OCI-LY1 (cell line): ENCODE measurements around the gene NPR1.

Experiments
- H2AFZ ChIP-seq: fragments of 200-600 bp; sonication (generic), shearing (Covaris generic); 2 replicates; pipeline ENCODE4 v1.6.0; 2014; ENCODE audit warnings: antibody characterized with exemption, mild to moderate bottlenecking, low read length
- H3F3A ChIP-seq: fragments of 200-600 bp; sonication (generic), shearing (Covaris generic); 2 replicates; pipeline ENCODE4 v1.6.0; 2014; ENCODE audit warnings: mild to moderate bottlenecking, antibody characterized with exemption, low read length, moderate library complexity; ENCODE audit not compliant: insufficient read depth
- H3K27ac ChIP-seq: fragments of 200-600 bp; sonication (generic); 2 replicates; pipeline ENCODE4 v1.5.1; 2014; ENCODE audit warnings: low read length, mixed run types, mild to moderate bottlenecking, low read depth; ENCODE audit not compliant: poor library complexity, severe bottlenecking
- H3K27me3 ChIP-seq: fragments of 200-600 bp; sonication (generic); 2 replicates; pipeline ENCODE4 v1.6.0; 2014; ENCODE audit warnings: antibody characterized with exemption, mild to moderate bottlenecking, low read length, moderate library complexity; ENCODE audit not compliant: insufficient read depth
- H3K36me3 ChIP-seq: fragments of 200-600 bp; sonication (generic); 2 replicates; pipeline ENCODE4 v1.6.1; 2014; ENCODE audit warnings: mild to moderate bottlenecking, antibody characterized with exemption, low read length, moderate library complexity, mixed read lengths; ENCODE audit not compliant: insufficient read depth
- H3K4me1 ChIP-seq: fragments of 200-600 bp; sonication (generic); 2 replicates; pipeline ENCODE4 v1.5.1; 2014; ENCODE audit warnings: mild to moderate bottlenecking, low read length, moderate library complexity; ENCODE audit not compliant: insufficient read depth, severe bottlenecking
- H3K4me2 ChIP-seq: fragments of 200-600 bp; sonication (generic), shearing (Covaris generic); 2 replicates; pipeline ENCODE4 v1.6.1; 2014; ENCODE audit warnings: low read length
- H3K4me3 ChIP-seq: fragments of 200-600 bp; sonication (generic); 2 replicates; pipeline ENCODE4 v1.5.1; 2014; ENCODE audit warnings: low read length, low read depth, mild to moderate bottlenecking, mixed read lengths; ENCODE audit not compliant: poor library complexity, severe bottlenecking
- H3K79me2 ChIP-seq: fragments of 200-600 bp; shearing (Covaris generic); 2 replicates; pipeline ENCODE4 v1.6.1; 2016; ENCODE audit warnings: mixed run types, low read length, mixed read lengths; ENCODE audit not compliant: insufficient read depth
- H3K9ac ChIP-seq: fragments of 200-600 bp; sonication (generic), shearing (Covaris generic); 2 replicates; pipeline ENCODE4 v1.6.1; 2014; ENCODE audit warnings: mild to moderate bottlenecking, low read length, mixed read lengths
- H3K9me2 ChIP-seq: fragments of 200-600 bp; sonication (generic), shearing (Covaris generic); 2 replicates; pipeline ENCODE4 v1.6.1; 2014; ENCODE audit warnings: low read depth, mild to moderate bottlenecking, low read length, mixed read lengths
- H3K9me3 ChIP-seq: fragments of 200-600 bp; shearing (Covaris generic); 2 replicates; pipeline ENCODE4 v1.6.1; 2014; ENCODE audit warnings: low read length, mixed read lengths
- H4K20me1 ChIP-seq: fragments of 200-600 bp; sonication (generic), shearing (Covaris generic); 2 replicates; pipeline ENCODE4 v1.6.0; 2016; ENCODE audit warnings: mild to moderate bottlenecking, low read length; ENCODE audit not compliant: insufficient read depth
- EZH2 ChIP-seq: fragments of 200-600 bp; sonication (generic), shearing (Covaris generic); IDR thresholded peaks from 2 replicates; pipeline ENCODE4 v1.8.0; 2017; ENCODE audit warnings: borderline replicate concordance, mixed run types, mild to moderate bottlenecking, antibody characterized with exemption, low read length, moderate library complexity, mixed read lengths
- TF ChIP-seq, protein P1 (sequence below): fragments of 200-600 bp; sonication (generic), shearing (Covaris generic); IDR thresholded peaks from 2 replicates; pipeline ENCODE4 v1.5.1; 2017; ENCODE audit warnings: mild to moderate bottlenecking, antibody characterized with exemption, low read length, moderate library complexity, mixed read lengths

NPR1 gene

DNA sequence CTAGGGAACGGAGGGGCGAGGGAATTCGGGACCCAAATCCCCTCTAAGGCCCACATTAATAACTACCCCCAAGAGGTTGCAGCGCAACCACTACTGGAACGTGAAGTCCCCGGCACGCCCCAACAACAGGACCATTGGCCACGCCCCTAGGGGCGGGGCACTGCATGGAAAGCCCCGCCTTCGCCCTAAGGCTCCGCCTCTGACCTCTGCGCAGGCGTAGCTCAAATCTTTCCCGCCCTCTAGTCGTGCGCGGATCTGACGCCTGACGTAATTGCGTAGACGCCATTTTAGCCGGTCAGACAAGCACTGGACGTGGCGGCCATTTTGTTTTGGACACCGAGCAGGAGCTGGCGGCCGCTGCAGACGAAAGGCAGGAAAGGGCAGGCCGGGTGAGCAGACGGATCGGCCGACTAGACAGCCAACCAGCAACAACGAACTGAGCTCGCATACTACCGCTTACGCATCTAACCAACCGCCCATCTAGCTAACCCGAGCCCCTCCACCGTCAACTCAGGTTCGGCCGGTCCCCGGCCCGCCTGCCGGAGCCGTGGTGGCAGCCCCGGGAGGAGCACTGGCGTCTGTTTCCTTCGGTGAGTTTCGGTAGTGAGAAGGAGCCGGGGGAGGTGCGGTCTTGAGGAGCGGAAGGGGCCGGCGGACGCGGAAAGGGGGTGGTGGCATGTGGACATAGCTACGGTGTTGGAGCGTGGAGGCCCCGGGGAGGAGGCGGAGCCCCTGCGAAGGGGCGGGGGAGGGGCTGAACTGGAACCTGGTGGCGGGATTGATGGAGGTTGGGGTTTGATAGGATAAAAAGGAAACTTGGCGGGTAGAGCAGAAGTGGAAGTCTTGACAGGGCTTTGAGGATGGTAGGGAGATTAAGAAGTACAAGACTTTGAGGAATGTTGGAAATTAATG lies 44.5 kb upstream of the NPR1 start, which contains the start of gene CHTOP:
CHTOP (plus strand) TSS at position 313 of the 912 bp plus-strand sequence. CDS start 2,523 bp downstream, outside the sequence.
- Histone ChIP-seq H3K9ac (peak within 1 kb of the TSS; percentile 96), H3K4me3 (peak within 1 kb of the TSS; percentile 81)

DNA sequence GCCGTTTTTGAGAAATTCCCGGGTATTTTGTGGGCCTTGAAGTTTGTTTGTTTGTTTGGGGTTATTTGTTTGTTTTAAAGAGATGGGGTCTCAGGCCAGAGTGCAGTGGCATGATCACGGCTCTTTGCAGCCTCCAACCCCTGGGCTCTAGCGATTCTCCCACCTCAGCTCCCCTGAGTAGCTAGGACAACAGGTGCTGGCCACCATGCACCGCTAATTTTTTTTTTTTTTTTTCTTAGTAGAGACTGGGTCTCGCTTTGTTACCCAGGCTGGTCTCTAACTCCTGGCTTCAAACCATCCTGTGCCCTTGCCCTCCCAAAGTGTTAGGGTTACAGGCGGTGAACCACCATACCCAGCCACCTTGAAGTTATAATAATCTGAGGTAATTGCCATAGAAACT lies 42.6 kb upstream of the NPR1 start:
- Histone ChIP-seq H3K4me2 (peak overlapping the region; percentile 65), H3K9me2 (no peaks in the 10 kb centered on the region), H3K4me1 (peaks cover 17% of the 10 kb centered on the region), H3K4me3 (peak overlapping the region; percentile 81), H4K20me1 (no peaks in the 10 kb centered on the region), H3K79me2 (peaks cover 6% of the 10 kb centered on the region; the same call in 1 of the 2 replicates), H3K9ac (peak overlapping the region; percentile 96; the same call in 1 of the 2 replicates), H3K27ac (peak overlapping the region; percentile 99), H3K27me3 (no peaks in the 10 kb centered on the region), H3K9me3 (no peaks in the 10 kb centered on the region), H2AFZ (no peak overlapping the region), H3K36me3 (peaks cover 54% of the 10 kb centered on the region), H3F3A (no peaks in the 10 kb centered on the region)
- TF ChIP-seq, protein P1, sequence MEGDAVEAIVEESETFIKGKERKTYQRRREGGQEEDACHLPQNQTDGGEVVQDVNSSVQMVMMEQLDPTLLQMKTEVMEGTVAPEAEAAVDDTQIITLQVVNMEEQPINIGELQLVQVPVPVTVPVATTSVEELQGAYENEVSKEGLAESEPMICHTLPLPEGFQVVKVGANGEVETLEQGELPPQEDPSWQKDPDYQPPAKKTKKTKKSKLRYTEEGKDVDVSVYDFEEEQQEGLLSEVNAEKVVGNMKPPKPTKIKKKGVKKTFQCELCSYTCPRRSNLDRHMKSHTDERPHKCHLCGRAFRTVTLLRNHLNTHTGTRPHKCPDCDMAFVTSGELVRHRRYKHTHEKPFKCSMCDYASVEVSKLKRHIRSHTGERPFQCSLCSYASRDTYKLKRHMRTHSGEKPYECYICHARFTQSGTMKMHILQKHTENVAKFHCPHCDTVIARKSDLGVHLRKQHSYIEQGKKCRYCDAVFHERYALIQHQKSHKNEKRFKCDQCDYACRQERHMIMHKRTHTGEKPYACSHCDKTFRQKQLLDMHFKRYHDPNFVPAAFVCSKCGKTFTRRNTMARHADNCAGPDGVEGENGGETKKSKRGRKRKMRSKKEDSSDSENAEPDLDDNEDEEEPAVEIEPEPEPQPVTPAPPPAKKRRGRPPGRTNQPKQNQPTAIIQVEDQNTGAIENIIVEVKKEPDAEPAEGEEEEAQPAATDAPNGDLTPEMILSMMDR: no peak
- no peak for TF ChIP-seq EZH2

More for the DNA sequence above, 44.5 kb upstream of the NPR1 start, which contains the start of gene CHTOP:
- H4K20me1 ChIP-seq: no peaks in the 10 kb centered on the region
- TF ChIP-seq EZH2: no peak
- TF ChIP-seq, protein P1: no peak
- no peak within 1 kb of the TSS for H2AFZ ChIP-seq
- no peaks in the 10 kb centered on the region for H3K27me3 ChIP-seq
- peaks cover 17% of the 10 kb centered on the region for H3K4me1 ChIP-seq
- no peaks in the 10 kb centered on the region for H3K9me2 ChIP-seq
- H3K9me3 ChIP-seq: no peaks in the 10 kb centered on the region
- peak within 1 kb of the TSS; percentile 65 for H3K4me2 ChIP-seq
- H3K79me2 ChIP-seq: peaks cover 6% of the 10 kb centered on the region; the same call in 1 of the 2 replicates
- peak within 1 kb of the TSS; percentile 99 for H3K27ac ChIP-seq
- peaks cover 36% of the 10 kb centered on the region for H3K36me3 ChIP-seq
- no peaks in the 10 kb centered on the region for H3F3A ChIP-seq

DNA sequence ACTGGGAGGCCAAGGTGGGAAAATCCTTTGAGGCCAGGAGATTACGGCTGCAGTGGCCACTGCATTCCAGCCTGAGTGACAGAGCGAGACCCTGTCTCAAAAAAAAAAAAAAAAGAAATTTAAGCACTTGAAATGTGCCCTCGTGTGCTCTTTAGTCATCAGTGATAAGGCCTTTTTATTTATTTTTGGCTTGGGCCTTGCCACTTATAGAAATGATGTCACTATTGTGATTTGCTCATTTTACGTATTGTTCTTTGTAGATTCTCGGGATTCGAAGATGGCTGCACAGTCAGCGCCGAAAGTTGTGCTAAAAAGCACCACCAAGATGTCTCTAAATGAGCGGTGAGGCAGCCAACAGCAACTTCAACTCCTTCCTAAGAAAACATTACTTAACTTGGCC lies 42.2 kb upstream of the NPR1 start:
- Histone ChIP-seq H3K4me1 (peaks cover 17% of the 10 kb centered on the region), H3K27ac (peak overlapping the region; percentile 99), H3K9me3 (no peaks in the 10 kb centered on the region), H2AFZ (no peak overlapping the region), H3K9me2 (no peaks in the 10 kb centered on the region), H3K36me3 (peaks cover 59% of the 10 kb centered on the region), H3K27me3 (no peaks in the 10 kb centered on the region), H3K4me3 (peak overlapping the region; percentile 81), H3K4me2 (peak overlapping the region; percentile 65; the same call in 1 of the 2 replicates), H3K9ac (no peak overlapping the region; the same call in 1 of the 2 replicates), H3K79me2 (peaks cover 6% of the 10 kb centered on the region; the same call in 1 of the 2 replicates), H4K20me1 (no peaks in the 10 kb centered on the region), H3F3A (no peaks in the 10 kb centered on the region)
- TF ChIP-seq, protein P1: no peak
- TF ChIP-seq EZH2: no peak
